ENCODE results near the gene AFF1.

- 0 out of 2 replicates have a peak, but pooled peaks have one; percentile 24 for TF ChIP-seq POLR2AphosphoS5 (IDR thresholded peaks at IDR 0.05; ENCODE audit: low read depth, low read length)
- TF ChIP-seq POLR2A (IDR thresholded peaks at IDR 0.05; ENCODE audit: low read depth, low read length): no peak
- no peak for TF ChIP-seq TAF1 (IDR thresholded peaks at IDR 0.05; ENCODE audit: low read depth, low read length)
- no peak for TF ChIP-seq PAX5 (IDR thresholded peaks at IDR 0.05; ENCODE audit: insufficient read depth, low read length, severe bottlenecking)
- TF ChIP-seq POU2F2 (IDR thresholded peaks at IDR 0.05; ENCODE audit: low read depth, low read length): no peak
- no peak for TF ChIP-seq SPI1 (IDR thresholded peaks at IDR 0.05; ENCODE audit: low read depth, low read length)
These were observed 185.2 kb downstream of the AFF1 start for GRCh38 chr4:87120010-87120409.
